ENCODE results near the gene CST5.
"Not testable (repeated sequence)": the region's sequence is repeated elsewhere in the genome, so short reads cannot be mapped to it uniquely, and the experiment has no call there.

CST5 gene

DNA sequence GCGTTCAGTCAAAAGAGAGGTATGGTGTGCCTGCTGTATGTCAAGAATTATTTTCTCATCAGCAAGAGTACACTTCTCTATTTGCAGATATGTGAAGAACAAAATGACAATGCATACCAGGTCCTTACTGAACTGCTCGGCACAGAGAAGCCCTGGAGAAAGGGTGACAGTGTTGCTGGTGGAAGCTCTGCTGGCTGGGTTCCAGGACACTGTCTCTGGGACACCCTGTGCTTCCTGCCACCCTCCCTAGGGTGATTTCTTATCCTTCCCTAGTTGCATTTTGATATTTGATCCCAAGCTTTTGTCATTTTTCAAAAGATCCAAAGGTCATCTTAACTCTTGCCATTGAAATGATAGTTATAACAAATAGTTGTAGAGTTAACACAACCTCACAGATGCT lies 8.3 kb upstream of the CST5 start:
- DNase-seq: no peak

- DNase-seq: no peak
Measured at GRCh38 chr20:23884771-23885162, 5.2 kb upstream of the CST5 start.

DNA sequence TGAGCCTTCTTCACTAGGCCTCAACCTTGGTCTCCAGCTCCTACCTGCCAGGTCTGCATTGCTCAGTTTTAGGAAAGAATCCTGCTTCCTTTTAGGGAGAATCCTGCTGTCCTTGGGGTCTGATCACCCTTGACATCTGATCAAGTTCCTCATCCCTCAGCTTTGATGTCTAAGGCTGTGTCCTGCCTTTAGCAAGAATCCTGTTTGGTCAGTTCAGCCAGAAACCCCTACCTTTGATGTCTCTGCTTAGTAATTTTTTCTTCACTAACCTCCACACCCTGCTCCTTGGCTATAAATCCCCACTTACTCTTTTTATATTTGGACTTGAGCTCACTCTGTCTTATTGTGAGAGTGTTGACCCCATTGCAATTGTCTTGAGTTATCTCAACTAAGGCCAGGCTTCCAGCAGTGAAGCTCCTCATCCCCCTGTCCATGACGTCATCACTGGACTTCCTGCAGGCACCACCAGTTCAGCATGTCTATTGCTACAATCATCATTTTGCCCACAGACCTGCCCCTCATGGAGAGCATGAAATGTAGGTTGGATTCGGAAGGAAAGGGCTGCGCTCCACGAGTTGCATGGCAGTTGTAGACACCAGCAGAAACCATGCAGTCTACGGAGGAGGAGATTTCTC lies 4.7 kb upstream of the CST5 start:
- DNase-seq: no peak

GRCh38 chr20:23881371-23881770 lies 1.8 kb upstream of the CST5 start:
- DNase-seq: no peak

- no peak for DNase-seq
Measured at GRCh38 chr20:23880417-23880816, 869 bp upstream of the CST5 start.

DNA sequence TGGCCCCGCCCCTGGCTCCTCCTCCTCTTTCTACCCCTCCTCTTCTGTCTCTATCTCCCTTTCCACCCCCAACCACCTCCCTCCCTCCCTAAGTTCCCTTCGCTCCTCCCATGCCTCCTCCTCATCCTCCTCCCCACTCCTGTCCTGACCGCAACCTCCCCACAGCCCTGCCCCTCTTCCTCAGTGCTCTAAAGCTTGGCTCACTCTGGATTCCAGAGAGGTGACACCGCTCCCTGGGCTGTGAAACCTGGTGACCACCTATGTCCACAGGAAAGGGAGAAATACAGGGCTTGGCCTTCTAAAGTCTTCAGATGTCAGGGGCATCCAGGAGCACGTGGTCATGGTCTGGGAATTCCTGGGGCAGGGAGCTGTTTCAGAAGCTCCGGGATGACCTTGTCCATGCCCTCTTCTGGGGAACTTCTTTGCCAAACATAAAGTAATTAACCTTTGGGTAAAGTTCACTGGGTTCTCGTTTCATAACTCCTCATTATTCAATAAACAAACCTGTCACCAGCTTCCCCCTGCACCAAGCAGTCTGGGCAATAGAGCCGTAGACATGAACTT lies 345 bp upstream of the CST5 start:
- no peak for DNase-seq

DNA sequence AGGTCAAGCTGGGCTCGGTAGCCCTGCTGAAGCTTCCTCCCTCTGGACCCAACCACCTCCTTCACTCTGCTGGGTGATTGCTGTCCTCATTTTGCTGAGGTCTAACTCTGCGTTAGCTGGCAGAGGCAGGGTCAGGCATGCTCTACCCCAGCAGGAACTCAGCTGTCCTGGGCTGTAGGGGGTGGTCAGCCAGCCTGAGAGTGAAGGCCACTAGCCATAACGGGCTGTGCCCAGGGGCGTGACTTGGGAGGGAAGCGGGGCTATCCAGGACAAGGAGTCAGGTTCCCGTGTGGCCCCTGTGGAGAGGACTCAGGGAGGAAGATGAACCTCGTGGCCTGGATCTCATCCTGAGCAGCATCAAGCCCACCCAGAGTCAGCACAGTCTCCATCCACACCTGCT lies 761 bp downstream of the CST5 start:
- DNase-seq: no peak

DNA sequence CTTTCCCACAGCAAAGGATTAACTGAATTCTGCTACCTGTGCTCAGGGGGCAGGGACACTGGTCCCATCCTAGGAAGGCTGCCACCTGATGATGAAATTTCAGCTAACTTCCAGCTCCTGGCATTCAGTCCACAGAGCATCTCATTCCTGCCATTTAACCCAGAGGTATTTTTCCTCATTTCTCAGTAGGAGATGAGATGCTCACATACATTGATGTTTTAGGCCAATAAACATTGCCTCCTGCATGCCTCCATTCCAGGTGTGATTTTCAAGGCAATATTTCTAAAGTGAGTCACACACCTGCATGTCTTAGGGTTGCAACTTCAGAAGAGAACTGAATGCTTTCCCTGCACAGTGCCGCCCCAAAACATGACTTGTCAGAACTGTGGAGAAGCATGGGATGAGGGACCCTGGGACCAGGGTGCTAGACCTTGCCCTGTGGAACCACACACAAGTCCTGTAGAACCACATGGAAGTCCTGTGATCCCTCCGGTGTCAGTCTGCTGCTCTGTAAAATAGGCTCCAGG lies 1.5 kb downstream of the CST5 start:
- DNase-seq: not testable (repeated sequence)

DNA sequence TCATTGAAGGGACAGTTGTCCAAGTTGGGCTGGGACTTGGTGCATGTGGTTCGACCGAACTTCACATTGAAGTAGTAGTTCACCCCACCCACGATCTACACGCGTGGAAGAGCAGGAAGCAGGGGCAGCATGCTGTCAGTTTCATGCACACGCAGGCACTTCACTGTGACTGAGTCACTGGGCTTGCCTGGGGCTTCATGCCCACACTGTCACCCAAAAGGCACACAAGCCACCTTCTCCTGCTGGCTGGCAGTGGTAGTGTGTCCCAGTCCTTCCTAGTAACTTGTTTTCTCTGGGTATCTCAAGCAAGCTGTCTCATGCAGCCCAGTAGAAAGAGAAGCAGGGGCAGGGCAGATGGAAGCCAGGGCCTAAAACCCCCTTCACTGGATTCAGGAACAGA lies 2.0 kb downstream of the CST5 start:
- DNase-seq: no peak

GRCh38 chr20:23875606-23876237 lies 3.8 kb downstream of the CST5 start:
- no peak for DNase-seq

GRCh38 chr20:23874747-23875146 lies 4.8 kb downstream of the CST5 start:
- DNase-seq: no peak

DNA sequence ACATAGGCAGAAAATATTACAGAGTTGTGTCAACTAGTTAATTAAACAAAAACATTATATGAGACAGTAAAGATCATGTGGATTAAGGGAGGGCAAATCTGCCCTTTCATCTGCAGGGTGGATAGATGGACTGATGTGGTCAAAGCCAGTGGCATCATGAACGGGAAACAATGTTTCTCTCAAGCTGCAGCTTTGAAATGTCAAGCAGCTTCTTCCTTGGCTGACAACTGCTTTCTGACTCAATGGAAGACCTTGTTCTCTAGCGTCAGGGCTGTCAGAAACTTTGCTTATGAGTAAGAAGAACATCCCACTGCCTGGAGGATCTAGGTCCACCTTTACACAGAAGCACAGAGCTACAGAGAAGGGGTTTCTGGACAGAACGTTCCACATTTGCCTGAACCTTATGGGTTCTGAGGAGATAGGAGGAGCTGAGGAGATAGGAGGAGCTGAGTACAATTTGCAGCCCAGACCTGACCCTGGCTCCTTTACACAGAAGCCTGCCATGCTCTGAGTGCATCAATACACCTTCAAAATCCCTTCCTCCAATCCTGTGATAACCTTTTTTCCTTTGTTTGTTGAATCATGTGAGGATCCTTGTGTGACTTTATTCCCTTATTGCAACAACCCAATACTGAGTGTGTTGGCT lies 6.1 kb downstream of the CST5 start:
- no peak for DNase-seq

DNA sequence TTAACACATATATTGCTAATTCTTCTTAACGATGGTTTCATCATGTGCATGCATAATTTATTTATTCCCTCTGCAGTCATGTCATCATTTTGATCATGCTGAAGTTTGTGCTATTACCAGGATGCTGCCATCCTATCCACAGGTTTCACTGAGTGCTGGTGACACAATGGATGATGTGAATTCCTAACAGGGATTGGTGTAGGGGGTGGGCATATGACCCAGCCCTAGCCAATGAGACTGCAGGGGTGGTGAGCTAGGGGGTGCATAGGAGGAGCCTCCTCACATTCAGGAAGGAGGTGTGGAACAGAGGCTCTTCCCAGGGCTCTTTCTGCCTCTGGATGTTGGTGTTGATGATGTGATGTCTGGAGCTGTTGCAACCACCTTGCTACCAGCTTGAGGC lies 7.5 kb downstream of the CST5 start:
- DNase-seq: no peak

GRCh38 chr20:23870461-23870860 lies 9.1 kb downstream of the CST5 start:
- DNase-seq: no peak

DNA sequence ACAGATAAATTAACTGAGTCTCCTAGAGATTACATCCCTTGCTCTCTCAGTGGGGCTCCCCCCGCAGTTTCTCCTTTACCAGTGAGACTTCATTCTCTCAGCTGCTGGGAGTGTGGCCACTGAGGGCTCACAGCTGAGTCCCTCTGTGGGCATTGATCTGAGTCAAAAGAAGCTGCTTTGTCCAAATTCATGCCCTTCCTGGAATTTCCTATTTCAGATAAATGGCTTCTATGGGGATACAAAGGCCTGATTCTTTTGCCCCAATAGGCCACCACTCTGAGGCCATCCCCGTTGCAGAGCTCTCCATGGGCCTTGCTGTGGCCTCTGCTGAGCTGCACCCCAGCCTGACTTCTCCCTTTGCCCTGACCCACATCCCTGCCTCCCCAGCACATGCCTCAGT lies 10.0 kb downstream of the CST5 start:
- DNase-seq: no peak

DNA sequence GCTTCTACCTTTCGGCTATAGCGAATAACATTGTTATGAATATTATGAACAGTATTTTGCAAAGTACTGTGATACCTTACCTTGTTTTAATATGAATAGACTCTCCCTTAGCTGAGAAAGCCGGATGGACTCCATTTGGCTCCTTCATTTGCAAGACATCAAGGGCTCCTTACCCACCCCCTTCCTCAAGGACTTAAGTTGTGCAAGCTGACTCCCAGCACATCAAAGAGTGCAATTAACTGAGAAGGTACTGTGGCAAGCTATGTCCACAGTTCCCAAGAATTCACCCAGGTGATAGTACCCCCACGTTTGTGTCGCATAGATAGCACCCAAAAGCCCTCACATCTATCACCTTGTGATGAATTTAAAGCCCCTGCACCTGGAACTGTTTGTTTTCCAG lies 11.2 kb downstream of the CST5 start:
- no peak for DNase-seq

- DNase-seq: no peak
Measured at GRCh38 chr20:23867152-23867776, 12.3 kb downstream of the CST5 start.

- not testable (repeated sequence) for DNase-seq
Measured at GRCh38 chr20:23860771-23861170, 18.8 kb downstream of the CST5 start.

GRCh38 chr20:23857962-23858595 lies 21.5 kb downstream of the CST5 start:
- no peak for DNase-seq

GRCh38 chr20:23856736-23857135 lies 22.8 kb downstream of the CST5 start:
- no peak for DNase-seq

GRCh38 chr20:23856226-23856625 lies 23.3 kb downstream of the CST5 start:
- DNase-seq: no peak

DNA sequence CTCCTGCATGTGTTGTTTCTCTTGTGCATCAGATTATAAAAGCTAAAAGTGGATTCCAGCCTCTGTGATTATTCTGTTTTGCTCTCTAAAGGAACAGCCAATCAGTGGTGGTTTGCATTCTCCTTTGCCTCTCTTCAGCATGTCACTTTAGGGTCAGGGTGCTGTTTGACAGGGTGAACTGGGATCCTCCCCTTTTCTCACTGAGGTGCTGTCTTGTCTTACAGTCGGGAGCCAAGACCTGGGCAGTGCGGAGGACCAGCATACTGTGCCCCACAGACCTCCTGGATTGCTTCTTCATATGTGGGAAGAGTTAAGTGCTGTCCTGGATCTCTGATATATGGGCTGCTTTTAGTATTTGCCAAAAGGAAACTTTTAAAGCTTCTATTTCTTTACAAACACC lies 37.9 kb downstream of the CST5 start:
- DNase-seq: no peak

DNA sequence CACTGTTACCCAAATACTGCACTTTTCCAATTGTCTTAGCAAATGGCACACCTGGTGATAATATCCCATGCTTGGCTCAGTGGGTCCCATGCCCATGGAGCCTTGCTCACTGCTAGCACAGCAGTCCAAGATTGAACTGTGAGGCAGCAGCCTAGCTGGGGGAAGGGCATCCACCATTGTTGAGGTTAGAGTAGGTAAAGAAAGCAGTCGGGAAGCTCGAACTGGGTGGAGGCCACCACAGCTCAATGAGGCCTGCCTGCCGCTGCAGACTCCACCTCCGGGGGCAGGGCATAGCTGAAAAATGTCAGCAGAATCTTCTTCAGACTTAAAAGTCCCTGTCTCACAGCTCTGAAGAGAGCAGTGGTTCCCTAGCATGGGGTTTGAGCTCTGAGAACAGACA lies 43.8 kb downstream of the CST5 start:
- no peak for DNase-seq

Measured in activated naive CD4-positive, alpha-beta T cell treated with anti-CD3 and anti-CD28 coated beads, Interleukin-2, amount 50 U/mL, for 16 hours (primary cell).